Transverse colon (tissue), 1 donor: ENCODE measurements around the gene TRAFD1.

Source experiments
- EP300 ChIP-seq: sonication (generic); formaldehyde crosslinking; IDR thresholded peaks from one replicate; pipeline ENCODE4 v1.6.1; 2017; ENCODE audit warnings: antibody characterized with exemption, low read depth
- POLR2A ChIP-seq: fragments of 450-650 bp; IDR thresholded peaks from one replicate; pipeline ENCODE4 v1.6.1; 2016; ENCODE audit warnings: antibody characterized with exemption, mild to moderate bottlenecking, moderate library complexity

GRCh38 chr12:112107306-112108201 is 17.8 kb upstream of the TRAFD1 start:
- no peak for TF ChIP-seq POLR2A
- no peak for TF ChIP-seq EP300
